Stimulated activated CD8-positive, alpha-beta memory T cell treated with anti-CD3 and anti-CD28 coated beads, Interleukin-7, amount 100 ng/mL, for 4 hours (primary cell): ENCODE measurements around the gene TCF12.
A peak's percentile ranks its signal among the peaks of the same experiment; 100 is the strongest.
"Not testable (repeated sequence)": the region's sequence is repeated elsewhere in the genome, so short reads cannot be mapped to it uniquely, and the experiment has no call there.

Experiments
- DNase-seq, 2 donors: peaks; one replicate each; pipeline ENCODE4 v3.0.0-alpha.2; 2020; ENCODE audit warnings: low read depth in 2 of 2

The TCF12 gene

GRCh38 chr15:56916825-56917477 is 1.5 kb upstream of the TCF12 start:
- DNase-seq = no peak

DNA sequence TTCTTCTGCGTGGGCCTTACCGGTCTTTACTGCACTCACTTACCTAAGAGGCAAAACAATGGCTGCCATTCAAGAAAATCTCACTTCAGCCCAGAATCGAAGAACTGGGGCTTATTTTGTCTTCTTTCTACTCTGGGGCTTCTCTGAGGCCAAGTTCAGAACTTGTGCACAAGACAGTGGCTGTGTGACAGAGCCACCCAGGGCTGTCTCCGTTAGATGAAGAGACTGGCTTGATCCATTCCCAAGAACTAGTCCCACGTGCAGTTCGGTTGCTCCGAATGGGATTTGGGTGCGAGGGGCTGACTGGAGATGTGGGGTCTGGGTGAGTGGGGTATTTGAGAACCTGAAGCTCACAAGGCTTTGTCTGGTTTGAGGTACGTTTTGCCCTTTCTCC is 795 bp upstream of the TCF12 start:
- no peak for DNase-seq

DNA sequence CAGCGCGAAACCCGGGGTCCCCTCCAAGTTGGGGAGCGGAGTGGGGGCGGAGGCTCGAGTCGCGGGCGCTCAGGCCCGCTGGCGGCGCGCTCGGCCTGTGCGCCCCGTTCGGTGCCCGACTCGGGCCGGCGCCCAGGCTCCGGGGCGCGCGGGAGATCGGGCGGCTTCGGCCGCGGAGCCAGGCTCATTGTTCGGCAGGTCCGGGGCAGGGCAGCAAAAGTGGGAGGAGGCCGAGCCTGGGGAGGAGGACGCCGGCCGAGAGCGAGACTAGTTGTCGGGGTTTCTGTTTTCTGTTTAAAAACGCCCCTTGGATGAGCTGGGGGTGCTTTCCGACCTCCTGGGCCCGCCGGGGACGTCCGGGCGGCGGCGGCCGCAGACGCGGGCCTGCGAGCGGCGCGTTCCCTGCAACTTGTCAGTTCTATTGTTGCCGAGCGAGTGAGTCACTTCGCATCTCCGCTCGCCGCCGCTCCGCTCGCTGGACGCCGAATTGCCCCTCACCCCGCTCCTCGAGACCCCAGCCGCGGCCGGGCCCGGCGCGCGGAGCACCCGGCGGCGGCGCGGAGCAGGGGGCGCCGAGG is 676 bp downstream of the TCF12 start:
- DNase-seq = peak; percentile 17 to 54

- peak in 1 of 2 donors; percentile 7 for DNase-seq
These were observed 1.3 kb downstream of the TCF12 start for GRCh38 chr15:56919609-56920366.

DNA sequence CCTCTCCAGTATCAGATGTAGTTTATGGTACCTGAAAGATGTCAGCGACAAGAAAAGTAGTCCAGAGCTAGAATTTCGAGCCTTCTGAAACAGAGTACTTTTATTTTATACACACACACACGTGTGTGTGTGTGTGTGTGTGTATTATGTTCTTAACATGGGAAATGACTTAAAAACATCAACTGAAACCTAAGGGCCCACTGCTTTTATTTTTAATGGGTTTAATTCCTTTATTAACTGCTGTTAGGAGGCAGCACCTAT is 1.9 kb downstream of the TCF12 start:
- no peak for DNase-seq

DNA sequence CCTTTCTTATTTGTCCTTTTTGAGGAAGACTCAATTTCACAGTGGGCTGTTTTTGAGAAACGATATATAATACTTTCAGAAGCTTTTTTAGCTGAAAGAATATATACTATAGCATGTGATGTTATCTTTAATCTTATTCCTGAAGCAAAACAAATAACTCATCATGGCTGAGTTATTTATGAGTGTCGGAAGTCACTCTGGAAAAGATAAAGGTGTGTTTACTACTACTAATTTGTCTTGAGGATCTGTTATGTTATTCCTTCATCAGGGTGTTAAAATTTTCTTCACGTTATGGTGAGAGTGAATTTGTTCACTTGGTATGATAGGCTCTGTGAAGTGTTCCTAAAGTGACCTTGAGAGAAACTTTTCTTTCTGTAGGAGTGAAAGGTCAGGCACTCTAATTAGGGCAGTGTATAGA is 4.7 kb downstream of the TCF12 start:
- DNase-seq = no peak

- no peak for DNase-seq
These were observed 9.4 kb downstream of the TCF12 start for GRCh38 chr15:56927816-56928215.

DNA sequence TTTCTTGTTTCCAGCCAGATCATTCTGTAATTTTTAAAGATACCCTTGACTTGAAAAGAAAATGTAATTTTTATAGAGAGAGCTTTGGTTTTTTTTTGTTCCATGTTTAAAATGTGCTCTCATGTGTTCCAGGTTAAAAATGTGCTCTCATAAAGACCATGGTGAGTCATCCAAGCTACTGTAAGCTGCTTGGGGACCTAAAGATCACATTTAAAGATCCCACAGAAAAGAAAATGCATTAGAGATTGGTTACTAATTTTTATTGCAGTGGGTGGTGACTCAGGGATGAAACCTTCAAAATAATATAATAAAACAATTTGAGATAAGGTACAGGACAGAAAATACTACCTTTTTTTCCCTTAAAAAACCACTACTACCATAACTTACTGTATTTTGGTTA is 11.0 kb downstream of the TCF12 start:
- no peak for DNase-seq

DNA sequence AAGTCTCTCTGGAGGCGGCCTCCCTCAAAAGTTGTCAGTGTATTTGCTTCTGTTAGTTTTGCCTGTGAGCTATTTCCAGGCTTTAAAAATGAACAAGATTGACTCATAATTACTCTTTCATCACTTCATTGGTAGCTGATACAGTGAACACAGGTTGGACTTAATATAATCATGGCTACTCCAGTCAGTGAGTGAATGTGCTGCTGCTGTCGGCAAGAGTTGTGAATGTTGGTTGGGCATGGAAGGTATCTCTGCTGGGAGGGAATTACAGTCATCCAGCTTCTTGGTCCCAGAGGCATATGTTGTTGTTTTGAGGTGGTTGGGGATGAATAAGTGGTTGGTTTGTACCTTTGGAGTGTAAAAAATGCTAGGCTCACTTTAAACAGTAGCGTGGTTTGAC is 11.5 kb downstream of the TCF12 start:
- DNase-seq = no peak

DNA sequence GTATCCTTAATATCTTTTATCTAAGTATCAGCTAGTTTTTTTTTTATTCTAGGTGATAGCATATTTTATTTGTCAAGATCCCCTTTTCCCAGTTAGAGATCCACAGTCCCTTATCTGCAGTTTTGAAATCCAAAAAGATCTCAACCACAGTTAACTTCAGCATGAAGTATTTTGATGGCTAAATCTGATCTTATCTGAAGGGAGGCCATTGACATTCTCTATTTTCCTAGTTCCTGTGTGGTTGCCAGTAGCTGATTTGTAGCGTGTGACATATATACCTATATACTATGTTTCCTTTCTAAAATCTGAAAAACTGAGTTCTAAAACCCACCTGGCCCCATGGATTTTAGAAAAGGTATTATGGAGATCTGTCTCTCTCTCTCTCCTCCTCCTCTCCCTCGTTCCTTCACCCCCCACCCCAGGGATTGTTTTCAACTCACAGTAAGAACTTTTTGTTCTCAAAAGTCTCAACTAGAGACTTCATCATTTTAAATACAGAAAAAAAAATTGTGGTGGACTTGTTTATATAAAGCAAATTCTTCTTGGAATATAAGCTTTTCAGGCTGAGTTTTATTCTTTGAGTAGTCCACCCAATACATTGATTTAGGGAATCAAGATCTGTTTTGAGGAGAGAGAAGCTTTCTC is 12.3 kb downstream of the TCF12 start:
- DNase-seq = no peak

- no peak for DNase-seq
These were observed 13.4 kb downstream of the TCF12 start for GRCh38 chr15:56931639-56932508.

DNA sequence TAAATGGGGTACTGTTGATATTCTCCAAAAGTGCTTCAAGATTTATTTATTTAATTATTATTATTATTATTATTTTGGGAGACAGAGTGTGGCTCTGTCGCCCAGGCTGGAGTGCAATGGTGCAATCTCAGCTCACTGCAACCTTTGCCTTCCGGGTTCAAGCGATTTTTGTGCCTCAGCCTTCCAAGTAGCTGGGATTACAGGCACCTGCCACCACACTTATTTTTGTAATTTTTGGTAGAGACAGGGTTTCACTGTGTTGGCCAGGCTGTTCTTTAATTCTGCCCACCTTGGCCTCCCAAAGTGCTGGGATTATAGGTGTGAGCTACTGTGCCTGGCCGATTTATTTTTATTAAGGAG is 14.0 kb downstream of the TCF12 start:
- not testable (repeated sequence) for DNase-seq

GRCh38 chr15:56933410-56933809 is 15.0 kb downstream of the TCF12 start:
- DNase-seq = no peak

- no peak for DNase-seq
These were observed 15.4 kb downstream of the TCF12 start for GRCh38 chr15:56933811-56934210.

DNA sequence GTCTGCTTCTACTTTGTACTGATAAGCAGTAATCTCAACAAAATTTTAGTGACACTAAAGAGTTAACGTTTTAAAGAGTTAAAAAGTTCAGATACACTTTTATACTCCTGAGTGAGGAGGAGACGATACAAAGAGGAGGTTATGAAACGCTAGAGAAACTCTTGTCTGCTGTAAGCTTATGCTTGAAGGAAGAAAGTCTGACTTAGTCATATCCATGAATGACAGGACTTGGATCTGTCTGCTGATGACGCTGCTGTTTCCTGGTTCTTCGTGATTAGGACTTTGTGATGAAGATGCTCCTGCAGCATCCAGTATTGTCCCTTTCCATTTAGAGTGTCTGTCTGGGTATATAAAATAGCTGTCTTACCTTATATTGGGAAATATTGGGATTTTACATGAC is 15.8 kb downstream of the TCF12 start:
- DNase-seq = no peak

- DNase-seq = no peak
These were observed 18.5 kb downstream of the TCF12 start for GRCh38 chr15:56936929-56937328.

- no peak for DNase-seq
These were observed 20.8 kb downstream of the TCF12 start for GRCh38 chr15:56939257-56939656.

DNA sequence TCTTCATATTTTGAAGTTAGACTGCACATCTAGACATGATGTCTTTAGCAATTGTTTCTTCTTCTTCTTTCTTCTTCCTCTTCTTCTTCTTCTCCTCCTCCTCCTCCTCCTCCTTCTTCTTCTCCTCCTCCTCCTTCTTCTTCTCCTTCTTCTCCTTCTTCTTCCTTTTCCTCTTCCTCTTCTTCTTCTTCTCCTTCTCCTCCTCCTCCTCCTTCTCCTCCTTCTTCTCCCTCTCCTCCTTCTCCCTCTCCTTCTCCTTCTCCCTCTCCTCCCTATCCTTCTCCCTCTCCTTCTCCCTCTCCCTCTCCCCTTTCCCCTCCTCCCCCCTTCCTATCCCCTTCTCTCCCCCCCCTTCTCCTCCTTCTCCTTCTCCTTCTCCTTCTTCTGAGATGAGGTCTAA is 21.9 kb downstream of the TCF12 start:
- DNase-seq = no peak

DNA sequence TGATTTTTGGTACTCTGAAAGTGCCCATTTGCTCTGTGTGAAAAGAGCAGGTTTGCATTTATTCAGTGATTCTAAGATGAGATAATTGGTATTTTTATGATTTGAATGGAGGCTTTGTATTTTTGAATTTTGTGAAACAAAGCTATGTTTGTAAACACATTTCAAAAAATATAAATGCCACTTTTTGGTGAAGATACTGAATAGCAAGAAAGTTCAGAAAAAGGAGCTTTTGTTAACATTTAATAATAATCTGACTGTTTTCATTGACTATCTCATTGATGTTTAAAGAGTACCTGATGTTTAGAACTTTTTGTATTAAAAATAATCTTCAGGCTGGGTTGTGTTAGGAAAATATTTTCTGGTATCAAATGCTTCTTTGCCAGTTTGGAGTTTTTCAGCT is 23.7 kb downstream of the TCF12 start:
- no peak for DNase-seq

DNA sequence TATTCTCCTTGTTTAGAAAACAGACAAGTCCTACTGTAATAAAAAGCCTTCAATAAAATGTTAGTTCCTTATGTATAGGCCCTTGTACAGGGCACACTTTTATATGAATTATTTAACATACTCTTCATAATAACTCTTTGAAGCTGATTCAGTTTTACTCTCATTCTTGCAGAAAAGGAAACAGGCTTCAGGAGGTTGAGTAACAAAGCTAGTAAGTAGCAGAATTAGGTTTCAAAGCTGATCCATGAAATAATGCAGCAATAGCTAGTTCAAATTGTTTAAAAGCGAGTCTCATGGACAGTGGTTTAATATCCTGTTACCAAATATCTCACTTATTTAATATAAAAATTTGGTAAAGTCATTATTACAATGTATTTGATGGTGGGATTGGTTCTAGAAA is 25.0 kb downstream of the TCF12 start:
- DNase-seq = no peak

DNA sequence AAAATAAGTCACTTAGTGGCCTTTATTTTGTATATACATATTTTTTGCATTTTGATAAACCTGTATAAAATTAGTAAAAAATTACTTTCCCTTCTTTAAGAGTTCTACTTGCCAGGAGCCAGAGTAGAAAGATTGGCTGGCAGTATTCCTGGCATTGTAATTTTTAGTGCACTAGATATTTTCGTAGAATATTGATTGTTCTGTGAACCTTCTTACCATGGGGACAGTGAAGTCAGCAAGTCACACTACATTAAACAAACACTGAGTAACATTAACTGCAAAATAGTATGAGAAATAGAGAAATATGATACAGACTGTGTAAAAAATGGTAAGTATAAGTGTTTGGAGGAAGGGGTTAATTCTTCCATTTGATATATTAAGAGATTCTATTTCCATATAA is 26.0 kb downstream of the TCF12 start:
- no peak for DNase-seq

GRCh38 chr15:56946150-56946549 is 27.7 kb downstream of the TCF12 start:
- DNase-seq = no peak
